ENCODE results near the gene ZC3H18. TPM values are rescaled to one million over a fixed set of nuclear protein-coding genes. Genes with fewer than 3 reads are reported as not detected.

The ZC3H18 gene
- total and polyA plus RNA-seq, 2 experiments from 2014 or later = 16.8 to 37.1 TPM

DNA sequence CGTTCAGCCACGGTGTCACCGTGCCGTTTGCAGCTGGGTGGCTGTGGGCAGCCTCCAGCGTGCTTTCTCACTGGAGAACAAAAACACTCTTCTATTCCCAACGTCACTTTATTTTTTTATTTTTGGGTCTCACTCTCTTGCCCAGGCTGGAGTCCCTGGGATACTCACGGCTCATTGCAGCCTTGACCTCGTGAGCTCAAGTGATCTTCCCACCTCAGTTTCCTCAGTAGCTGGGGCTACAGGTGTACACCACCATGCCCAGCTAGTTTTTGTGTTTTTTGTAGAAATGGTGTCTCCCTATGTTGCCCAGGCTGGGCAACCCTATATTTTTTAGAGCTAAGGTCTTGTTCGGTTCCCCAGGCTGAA, 34.4 kb upstream of the ZC3H18 start:
- Histone ChIP-seq H3K79me2 (no peaks in the 10 kb centered on the region), H2AFZ (no peak overlapping the region), H3K9me3 (ENCODE audit: low read depth) (no peaks in the 10 kb centered on the region), H3K9me2 (replicated peaks; ENCODE audit: insufficient read depth) (no peaks in the 10 kb centered on the region), H3K4me1 (ENCODE audit: insufficient read depth) (no peaks in the 10 kb centered on the region), H3K4me2 (no peak overlapping the region), H3K27me3 (peaks cover 5% of the 10 kb centered on the region), H3K4me3 (no peak overlapping the region), H3K27ac (no peak overlapping the region), H3K36me3 (replicated peaks; ENCODE audit: insufficient read depth, low read depth) (no peaks in the 10 kb centered on the region), H4K20me1 (ENCODE audit: insufficient read depth, poor library complexity, severe bottlenecking) (no peaks in the 10 kb centered on the region)
- DNase-seq (ENCODE audit: low spot score) = no peak
- TF ChIP-seq, protein P1, sequence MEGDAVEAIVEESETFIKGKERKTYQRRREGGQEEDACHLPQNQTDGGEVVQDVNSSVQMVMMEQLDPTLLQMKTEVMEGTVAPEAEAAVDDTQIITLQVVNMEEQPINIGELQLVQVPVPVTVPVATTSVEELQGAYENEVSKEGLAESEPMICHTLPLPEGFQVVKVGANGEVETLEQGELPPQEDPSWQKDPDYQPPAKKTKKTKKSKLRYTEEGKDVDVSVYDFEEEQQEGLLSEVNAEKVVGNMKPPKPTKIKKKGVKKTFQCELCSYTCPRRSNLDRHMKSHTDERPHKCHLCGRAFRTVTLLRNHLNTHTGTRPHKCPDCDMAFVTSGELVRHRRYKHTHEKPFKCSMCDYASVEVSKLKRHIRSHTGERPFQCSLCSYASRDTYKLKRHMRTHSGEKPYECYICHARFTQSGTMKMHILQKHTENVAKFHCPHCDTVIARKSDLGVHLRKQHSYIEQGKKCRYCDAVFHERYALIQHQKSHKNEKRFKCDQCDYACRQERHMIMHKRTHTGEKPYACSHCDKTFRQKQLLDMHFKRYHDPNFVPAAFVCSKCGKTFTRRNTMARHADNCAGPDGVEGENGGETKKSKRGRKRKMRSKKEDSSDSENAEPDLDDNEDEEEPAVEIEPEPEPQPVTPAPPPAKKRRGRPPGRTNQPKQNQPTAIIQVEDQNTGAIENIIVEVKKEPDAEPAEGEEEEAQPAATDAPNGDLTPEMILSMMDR (IDR thresholded peaks at IDR 0.05; ENCODE audit: poor library complexity) = no peak
- TF ChIP-seq EZH2 (IDR thresholded peaks at IDR 0.05; ENCODE audit: borderline replicate concordance) (no peak), EZH2phosphoT487 (IDR thresholded peaks at IDR 0.05; ENCODE audit: low read depth, severe bottlenecking, unreplicated experiment) (no peak)
- 95% methylated on average over 9 of the region's 9 CpGs for WGBS (ENCODE audit: low lambda C conversion rate, missing lambda C conversion rate)

GRCh38 chr16:88536510-88536909, 33.7 kb upstream of the ZC3H18 start:
- H3K4me3 ChIP-seq = no peak overlapping the region
- 92% methylated on average over 11 of the region's 11 CpGs for WGBS (ENCODE audit: low lambda C conversion rate, missing lambda C conversion rate)
- H3K4me1 ChIP-seq (ENCODE audit: insufficient read depth) = no peaks in the 10 kb centered on the region
- no peaks in the 10 kb centered on the region for H4K20me1 ChIP-seq (ENCODE audit: insufficient read depth, poor library complexity, severe bottlenecking)
- H3K27ac ChIP-seq = no peak overlapping the region
- TF ChIP-seq, protein P1 (IDR thresholded peaks at IDR 0.05; ENCODE audit: poor library complexity) = no peak
- TF ChIP-seq EZH2phosphoT487 (IDR thresholded peaks at IDR 0.05; ENCODE audit: low read depth, severe bottlenecking, unreplicated experiment) (no peak), EZH2 (IDR thresholded peaks at IDR 0.05; ENCODE audit: borderline replicate concordance) (no peak)
- no peaks in the 10 kb centered on the region for H3K9me2 ChIP-seq (replicated peaks; ENCODE audit: insufficient read depth)
- no peak for DNase-seq (ENCODE audit: low spot score)
- H3K27me3 ChIP-seq = peaks cover 5% of the 10 kb centered on the region
- H3K9me3 ChIP-seq (ENCODE audit: low read depth) = no peaks in the 10 kb centered on the region
- H2AFZ ChIP-seq = no peak overlapping the region
- H3K79me2 ChIP-seq = no peaks in the 10 kb centered on the region
- no peaks in the 10 kb centered on the region for H3K36me3 ChIP-seq (replicated peaks; ENCODE audit: insufficient read depth, low read depth)
- H3K4me2 ChIP-seq = no peak overlapping the region

DNA sequence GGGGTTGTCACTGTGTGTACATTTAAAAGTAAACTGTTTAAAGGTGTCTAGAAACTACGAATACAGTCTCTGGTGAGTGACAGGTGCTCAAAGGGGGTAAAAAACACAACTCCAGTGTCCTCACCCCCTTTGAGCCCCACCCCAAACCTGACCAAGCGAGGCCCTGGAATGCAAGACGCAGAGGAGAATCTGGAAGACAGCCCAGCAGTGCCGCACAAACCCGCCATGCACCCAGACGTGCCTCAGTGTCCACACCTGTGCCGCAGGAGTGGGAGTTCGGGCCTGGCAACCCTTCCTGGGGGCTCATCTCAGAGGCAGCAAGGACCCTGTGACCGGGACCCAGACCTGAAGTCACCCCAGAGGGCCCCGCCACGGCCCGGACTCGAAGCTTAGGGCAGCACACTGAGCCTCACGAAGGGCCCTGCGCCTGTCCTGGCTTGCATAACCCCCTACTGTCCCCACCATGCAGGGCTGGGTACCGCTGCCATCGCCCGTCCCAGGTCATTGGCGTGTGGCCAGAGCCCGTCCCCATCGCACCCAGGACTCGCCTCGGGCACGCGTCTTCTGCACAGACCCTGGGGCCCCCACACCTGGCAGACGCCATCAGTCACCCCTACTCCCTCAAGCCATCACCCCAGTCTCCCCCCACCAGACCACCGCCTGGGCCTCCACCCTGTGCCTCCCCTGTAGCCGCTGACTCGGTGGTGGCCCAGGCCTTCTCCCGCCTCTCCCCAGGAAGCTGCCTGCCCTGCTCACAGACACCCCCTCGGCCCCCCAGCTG, 33.0 kb upstream of the ZC3H18 start:
- no peaks in the 10 kb centered on the region for H3K4me1 ChIP-seq (ENCODE audit: insufficient read depth)

More for the DNA sequence above, 33.0 kb upstream of the ZC3H18 start:
- no peaks in the 10 kb centered on the region for H4K20me1 ChIP-seq (ENCODE audit: insufficient read depth, poor library complexity, severe bottlenecking)
- no peak overlapping the region for H3K4me2 ChIP-seq
- no peaks in the 10 kb centered on the region for H3K36me3 ChIP-seq (replicated peaks; ENCODE audit: insufficient read depth, low read depth)
- no peaks in the 10 kb centered on the region for H3K79me2 ChIP-seq
- TF ChIP-seq EZH2phosphoT487 (IDR thresholded peaks at IDR 0.05; ENCODE audit: low read depth, severe bottlenecking, unreplicated experiment) (no peak), EZH2 (IDR thresholded peaks at IDR 0.05; ENCODE audit: borderline replicate concordance) (no peak)
- TF ChIP-seq, protein P1 (IDR thresholded peaks at IDR 0.05; ENCODE audit: poor library complexity) = no peak
- H2AFZ ChIP-seq = no peak overlapping the region
- no peak for DNase-seq (ENCODE audit: low spot score)
- no peak overlapping the region for H3K4me3 ChIP-seq
- no peaks in the 10 kb centered on the region for H3K9me2 ChIP-seq (replicated peaks; ENCODE audit: insufficient read depth)
- H3K27me3 ChIP-seq = peaks cover 5% of the 10 kb centered on the region
- 85% methylated on average over 21 of the region's 31 CpGs for whole genome bisulfite sequencing (ENCODE audit: low lambda C conversion rate, missing lambda C conversion rate)
- no peak overlapping the region for H3K27ac ChIP-seq
- H3K9me3 ChIP-seq (ENCODE audit: low read depth) = no peaks in the 10 kb centered on the region
